ENCODE data around the gene PABPN1.

PABPN1 gene

DNA sequence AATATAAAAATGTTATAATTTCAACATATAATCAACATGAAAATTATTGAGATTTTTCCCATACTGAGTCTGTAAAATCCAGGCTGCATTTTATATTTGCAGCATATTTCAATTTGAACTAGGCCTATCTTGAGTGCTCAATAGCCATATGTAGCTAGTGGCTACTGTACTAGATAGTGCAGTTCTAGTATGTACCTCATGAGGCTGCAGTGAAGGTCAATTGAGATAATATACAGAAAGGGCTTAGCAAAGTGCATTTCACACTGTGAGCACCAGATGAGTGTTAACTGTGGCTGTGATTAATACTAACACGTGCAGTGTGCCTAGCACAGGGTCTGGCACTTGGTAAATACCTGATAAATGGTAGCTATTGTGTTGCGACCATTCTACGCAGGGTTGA, 36.8 kb downstream of the PABPN1 start:
- no peak for DNase-seq (ENCODE audit: low read depth in 3 of 3)

DNA sequence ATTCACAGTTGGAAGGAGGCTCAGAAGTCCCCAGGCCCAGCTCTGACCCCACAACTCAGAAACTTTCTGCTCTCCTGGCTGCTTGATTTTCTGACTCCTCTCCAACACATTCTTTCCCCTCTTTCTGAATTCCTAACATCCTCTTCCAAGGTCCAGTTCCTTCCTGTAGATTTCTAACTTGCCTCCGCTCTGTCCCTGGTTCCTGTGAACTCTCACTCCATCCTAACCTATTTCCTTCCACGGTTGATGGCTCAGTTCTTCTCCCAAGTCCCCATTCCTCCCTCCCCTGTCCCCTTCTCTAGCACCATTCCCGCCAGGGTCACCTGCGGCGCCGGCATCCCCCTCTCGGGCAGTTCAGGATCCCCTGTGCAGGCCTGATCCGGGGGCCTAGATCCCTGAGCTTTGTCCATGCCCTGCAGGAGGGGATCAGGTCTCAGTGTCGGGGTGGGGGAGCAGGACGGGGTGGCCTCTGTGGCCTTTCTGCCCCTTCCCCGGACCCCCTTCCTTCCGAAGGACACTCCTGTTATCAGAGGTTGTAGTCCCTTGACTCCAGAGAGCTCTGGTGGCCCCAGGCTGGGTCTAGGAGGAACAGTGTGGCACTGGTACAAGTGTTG, 37.4 kb downstream of the PABPN1 start:
- no peak for DNase-seq (ENCODE audit: low read depth in 3 of 3)

- no peak for DNase-seq (ENCODE audit: low read depth in 3 of 3)
Observed at GRCh38 chr14:23359167-23359626, 37.9 kb downstream of the PABPN1 start.

- no peak for DNase-seq (ENCODE audit: low read depth in 3 of 3)
Observed at GRCh38 chr14:23359722-23360447, 38.6 kb downstream of the PABPN1 start.

DNA sequence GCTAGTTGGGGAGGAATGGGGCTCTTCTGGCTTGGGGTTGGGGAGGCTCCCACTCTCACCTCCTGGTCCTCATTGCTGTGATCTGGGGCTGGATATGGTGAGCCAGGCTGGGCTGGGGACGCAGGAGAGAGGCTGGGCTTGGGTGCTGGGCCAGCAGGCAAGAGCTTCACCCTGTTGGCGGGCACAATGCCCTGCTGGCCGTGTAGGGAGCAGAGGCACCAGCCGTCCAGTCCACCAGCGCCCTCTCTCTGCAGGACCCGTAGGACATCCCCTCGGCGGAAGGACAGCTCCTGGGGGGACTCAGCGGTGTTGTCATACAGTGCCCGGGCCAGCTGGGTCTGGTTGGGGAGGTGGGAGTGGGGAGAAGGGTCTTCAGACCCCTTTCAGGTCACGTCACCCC, 39.2 kb downstream of the PABPN1 start:
- DNase-seq (ENCODE audit: low read depth in 3 of 3): no peak

GRCh38 chr14:23361320-23361719, 40.1 kb downstream of the PABPN1 start:
- DNase-seq (ENCODE audit: low read depth in 3 of 3): no peak

DNA sequence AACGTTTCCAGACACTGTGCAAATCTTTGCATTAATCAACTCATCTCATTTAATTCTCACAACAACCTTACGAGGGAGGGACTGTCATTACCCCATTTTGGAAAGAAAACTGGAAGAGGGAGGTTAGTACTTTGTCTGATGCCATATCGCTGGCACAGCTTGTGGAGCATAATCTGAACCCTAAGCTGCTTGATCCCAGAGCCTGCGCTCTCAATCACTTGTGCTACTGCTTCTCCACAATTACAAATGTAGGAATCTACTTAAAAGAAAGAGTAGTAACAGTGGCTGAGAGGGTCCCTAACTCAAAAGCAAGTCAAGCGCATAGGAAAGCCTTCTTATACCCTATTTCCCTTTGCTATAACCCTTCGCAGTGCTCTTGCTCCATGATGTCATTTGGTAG, 40.5 kb downstream of the PABPN1 start:
- no peak for DNase-seq (ENCODE audit: low read depth in 3 of 3)

DNA sequence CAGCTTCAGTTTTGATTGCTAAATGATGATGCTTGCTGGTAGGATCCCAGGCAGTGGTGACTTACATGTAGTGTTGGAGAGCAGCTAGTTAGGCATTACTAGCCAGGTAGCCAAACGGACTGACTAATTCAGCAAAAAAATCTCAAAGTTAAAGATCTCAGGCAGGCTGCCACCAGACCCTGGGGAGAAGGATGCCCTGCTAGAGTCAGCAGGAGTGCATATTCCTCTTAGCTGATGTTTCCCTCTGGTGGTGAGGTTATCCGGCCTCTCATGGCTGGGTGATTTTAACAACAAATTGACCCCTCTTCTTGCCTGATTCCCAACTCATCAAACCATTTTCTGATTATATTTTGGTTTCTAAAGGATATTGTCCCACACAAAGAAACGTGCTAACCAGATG, 40.9 kb downstream of the PABPN1 start:
- DNase-seq (ENCODE audit: low read depth in 3 of 3): no peak

DNA sequence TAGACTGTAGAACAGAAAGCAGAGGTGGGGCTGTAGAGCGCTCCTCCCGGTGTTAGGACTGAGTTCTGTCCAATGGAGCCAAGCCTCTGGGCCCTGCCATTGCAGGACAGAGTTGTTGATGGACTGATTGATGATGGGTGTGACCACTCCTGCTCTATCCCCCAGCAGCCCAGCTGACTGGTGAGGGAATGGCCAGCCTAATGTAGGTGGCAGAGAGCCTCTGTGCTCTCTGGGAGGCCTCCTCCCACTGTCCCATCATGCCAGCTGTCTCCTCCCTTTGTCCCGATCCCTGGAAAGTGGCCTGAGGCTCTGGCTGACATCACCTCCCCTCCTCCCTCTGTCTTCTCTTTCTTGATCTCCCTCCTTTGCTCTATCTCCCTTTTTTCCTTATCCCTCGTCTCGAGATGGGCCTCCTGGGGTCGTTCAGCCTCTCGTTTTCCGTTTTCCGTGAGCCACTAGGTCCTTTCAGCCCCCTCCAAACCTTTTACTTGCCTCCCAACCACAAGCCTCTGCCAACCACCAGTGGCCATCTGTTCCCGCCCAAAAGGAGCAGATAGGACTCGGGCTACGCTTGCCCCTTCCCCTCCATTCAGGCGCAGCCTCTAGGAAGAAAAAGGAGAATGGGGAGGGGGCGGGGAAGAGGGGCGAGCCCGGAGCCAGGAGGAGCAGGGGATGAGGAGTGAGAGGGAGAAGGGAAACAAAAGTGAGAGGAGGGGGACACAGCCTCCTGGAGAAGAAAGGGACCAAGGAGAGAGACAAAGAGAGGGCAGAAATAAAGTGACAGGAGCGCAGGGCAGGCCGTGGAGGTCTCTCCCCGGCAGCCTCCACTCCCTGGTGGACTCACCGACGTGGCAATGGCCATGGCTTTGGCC, 43.1 kb downstream of the PABPN1 start:
- no peak for DNase-seq (ENCODE audit: low read depth in 3 of 3)

- no peak for DNase-seq (ENCODE audit: low read depth in 3 of 3)
Observed at GRCh38 chr14:23365036-23365731, 43.9 kb downstream of the PABPN1 start, which contains the start of gene EFS. EFS (minus strand) TSS chr14:23365172; CDS start chr14:23365025, 147 bp downstream.

DNA sequence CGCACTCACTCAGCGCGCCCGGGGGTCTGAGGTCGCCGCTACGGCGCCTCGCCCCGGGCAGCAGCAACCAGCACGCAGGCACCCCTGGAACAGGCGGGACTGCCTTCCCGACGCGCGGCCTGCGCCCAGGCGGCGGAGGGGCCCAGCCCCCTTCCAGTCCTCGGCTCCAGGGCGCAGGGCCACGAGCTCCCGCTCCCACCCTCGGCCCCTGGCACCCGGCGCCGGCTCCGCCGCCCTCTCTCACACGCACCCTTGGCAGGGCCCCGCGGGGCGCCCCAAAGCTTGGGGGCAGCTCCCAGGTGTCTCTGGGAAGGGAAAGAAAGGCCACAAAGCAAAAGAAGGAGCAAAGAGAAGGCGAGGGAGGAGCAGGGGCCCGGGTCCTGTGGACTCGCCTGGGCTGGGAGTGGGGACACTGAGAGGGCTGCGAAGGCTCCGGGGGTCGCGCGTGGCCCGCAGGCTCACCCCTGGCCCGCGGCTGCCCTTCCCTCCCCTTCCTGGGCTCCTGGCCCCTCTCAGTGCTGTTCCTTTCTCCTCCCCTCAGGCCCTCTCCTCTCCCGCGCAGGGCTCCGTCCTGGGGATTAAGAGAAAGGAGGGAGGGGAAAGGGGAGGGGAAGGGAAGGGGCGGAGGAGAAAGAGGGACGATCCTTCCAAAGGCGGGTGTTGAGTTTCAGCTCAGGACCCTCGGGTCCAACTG, 44.6 kb downstream of the PABPN1 start:
- DNase-seq (ENCODE audit: low read depth in 3 of 3): no peak

GRCh38 chr14:23366426-23366921, 45.2 kb downstream of the PABPN1 start:
- DNase-seq (ENCODE audit: low read depth in 3 of 3): no peak

- no peak for DNase-seq (ENCODE audit: low read depth in 3 of 3)
Observed at GRCh38 chr14:23370221-23370620, 49.0 kb downstream of the PABPN1 start.

DNA sequence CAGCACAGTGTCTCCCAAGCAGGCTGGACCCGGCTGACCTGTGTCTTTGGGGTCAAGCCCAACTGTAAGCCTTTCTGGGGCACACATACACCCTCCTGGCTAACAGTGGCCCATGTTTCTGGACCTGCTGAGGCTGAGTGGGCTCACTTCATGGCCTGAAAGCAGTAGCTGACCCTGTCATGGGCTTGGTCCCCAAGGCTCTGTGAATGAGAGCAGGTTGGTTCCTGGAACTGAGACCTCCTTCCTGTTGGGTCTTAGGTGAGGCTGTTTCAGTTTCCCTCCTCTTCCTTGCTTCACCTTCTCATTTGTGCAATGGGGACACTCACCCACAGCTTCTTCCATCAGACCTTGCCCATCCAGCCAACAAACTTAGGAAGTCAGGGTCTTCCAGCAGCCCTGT, 50.6 kb downstream of the PABPN1 start:
- no peak for DNase-seq (ENCODE audit: low read depth in 3 of 3)

GRCh38 chr14:23372509-23372908, 51.3 kb downstream of the PABPN1 start, which contains the start of gene IL25:
IL25 (plus strand) TSS chr14:23372809.
- no peak for DNase-seq (ENCODE audit: low read depth in 3 of 3)

DNA sequence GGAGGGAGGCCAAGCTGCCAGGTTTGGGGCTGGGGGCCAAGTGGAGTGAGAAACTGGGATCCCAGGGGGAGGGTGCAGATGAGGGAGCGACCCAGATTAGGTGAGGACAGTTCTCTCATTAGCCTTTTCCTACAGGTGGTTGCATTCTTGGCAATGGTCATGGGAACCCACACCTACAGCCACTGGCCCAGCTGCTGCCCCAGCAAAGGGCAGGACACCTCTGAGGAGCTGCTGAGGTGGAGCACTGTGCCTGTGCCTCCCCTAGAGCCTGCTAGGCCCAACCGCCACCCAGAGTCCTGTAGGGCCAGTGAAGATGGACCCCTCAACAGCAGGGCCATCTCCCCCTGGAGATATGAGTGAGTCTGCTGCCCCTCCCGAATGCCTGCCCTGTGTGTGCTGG, 51.8 kb downstream of the PABPN1 start:
- DNase-seq (ENCODE audit: low read depth in 3 of 3): no peak

Measured in stimulated activated CD4-positive, alpha-beta T cell treated with anti-CD3 and anti-CD28 coated beads, TNF-alpha, amount 100 ng/mL, for 48 hours (primary cell).